ENCODE results near the gene MAN1A1. TPM values are rescaled to one million over a fixed set of nuclear protein-coding genes. Genes with fewer than 3 reads are reported as not detected.

MAN1A1 gene
- total RNA-seq, 1 donor from 2014 or later, result 75.5 TPM

DNA sequence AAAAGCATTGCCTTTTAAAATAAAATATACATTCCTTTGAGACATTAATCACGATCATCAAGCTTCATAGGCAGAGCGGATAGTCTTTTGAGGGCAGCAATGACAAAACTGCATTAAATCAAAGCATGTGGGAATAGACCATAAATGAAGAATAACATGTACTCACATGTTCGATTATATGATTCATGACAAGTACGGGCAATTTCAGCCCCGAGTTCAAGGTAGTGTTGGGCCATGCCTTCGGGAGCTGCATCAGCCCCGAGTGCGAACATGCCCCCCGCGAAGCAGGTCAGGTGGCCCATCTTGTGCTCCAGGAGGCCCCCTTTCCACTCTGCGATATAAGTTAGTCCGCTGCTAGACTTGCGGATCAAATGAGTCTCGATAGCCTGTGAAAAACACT lies 160.1 kb downstream of the MAN1A1 start:
- H3K27me3 ChIP-seq, result no peaks in the 10 kb centered on the region
- no peak for DNase-seq (ENCODE audit: low spot score in 2 of 2)
- intact Hi-C loops (cut with DNase I), result no loop called here
- H3K4me3 ChIP-seq, result no peak overlapping the region
- no peaks in the 10 kb centered on the region for H3K4me1 ChIP-seq
- peaks cover 18 to 37% of the 10 kb centered on the region in 2 donors for H3K36me3 ChIP-seq
- TF ChIP-seq, protein P1, sequence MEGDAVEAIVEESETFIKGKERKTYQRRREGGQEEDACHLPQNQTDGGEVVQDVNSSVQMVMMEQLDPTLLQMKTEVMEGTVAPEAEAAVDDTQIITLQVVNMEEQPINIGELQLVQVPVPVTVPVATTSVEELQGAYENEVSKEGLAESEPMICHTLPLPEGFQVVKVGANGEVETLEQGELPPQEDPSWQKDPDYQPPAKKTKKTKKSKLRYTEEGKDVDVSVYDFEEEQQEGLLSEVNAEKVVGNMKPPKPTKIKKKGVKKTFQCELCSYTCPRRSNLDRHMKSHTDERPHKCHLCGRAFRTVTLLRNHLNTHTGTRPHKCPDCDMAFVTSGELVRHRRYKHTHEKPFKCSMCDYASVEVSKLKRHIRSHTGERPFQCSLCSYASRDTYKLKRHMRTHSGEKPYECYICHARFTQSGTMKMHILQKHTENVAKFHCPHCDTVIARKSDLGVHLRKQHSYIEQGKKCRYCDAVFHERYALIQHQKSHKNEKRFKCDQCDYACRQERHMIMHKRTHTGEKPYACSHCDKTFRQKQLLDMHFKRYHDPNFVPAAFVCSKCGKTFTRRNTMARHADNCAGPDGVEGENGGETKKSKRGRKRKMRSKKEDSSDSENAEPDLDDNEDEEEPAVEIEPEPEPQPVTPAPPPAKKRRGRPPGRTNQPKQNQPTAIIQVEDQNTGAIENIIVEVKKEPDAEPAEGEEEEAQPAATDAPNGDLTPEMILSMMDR (IDR thresholded peaks at IDR 0.05), result no peak
- no peak overlapping the region for H3K27ac ChIP-seq
- no peaks in the 10 kb centered on the region for H3K9me3 ChIP-seq

DNA sequence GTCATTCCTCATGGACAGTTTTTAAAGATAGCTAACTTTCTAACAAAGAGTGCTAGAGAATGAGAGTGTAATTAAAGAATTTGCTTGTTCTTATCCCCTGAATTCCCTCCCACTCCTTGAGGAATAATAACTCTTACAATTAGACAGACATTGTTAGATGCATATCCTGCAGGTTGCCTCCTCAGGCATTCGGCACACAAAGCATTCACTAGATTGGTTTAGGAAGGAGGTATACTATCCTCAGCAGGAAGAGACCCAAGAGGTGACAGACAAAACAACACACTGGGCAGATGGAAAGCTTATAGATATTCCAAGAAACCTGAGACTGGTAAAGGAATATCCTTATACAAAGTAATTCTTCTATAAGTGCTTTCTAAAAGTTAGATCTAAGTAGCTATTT lies 162.0 kb downstream of the MAN1A1 start:
- Histone ChIP-seq H3K9me3 (no peaks in the 10 kb centered on the region), H3K27me3 (no peaks in the 10 kb centered on the region), H3K27ac (no peak overlapping the region), H3K36me3 (peaks cover 14 to 28% of the 10 kb centered on the region in 2 donors), H3K4me3 (no peak overlapping the region), H3K4me1 (peaks cover 0 to 4% of the 10 kb centered on the region in 2 donors)
- TF ChIP-seq, protein P1 (IDR thresholded peaks at IDR 0.05), result no peak
- intact Hi-C loops (cut with DNase I), result no loop called here
- no peak for DNase-seq (ENCODE audit: low spot score in 2 of 2)

DNA sequence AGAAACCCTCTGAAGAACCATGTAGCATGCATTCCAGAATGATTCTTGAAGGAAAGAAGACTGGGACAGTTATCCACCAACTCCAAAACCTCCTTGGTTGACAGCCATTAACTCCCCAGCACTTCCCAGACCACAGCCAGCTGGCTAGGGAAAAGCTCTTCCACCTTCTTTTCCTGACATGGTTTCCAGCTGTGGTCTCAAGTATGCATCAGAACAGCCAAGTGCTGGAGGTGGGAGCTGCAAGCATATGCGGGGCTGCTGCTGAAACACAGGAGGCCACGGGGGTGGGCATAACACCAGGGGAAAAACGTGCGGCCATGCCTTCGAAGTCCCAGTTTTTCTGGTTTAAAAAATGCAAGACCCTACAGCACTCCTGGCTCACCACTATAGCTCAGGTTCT lies 163.1 kb downstream of the MAN1A1 start:
- no peaks in the 10 kb centered on the region for H3K27me3 ChIP-seq
- peaks cover 0 to 4% of the 10 kb centered on the region in 2 donors for H3K4me1 ChIP-seq
- no peaks in the 10 kb centered on the region for H3K9me3 ChIP-seq
- peaks cover 14 to 28% of the 10 kb centered on the region in 2 donors for H3K36me3 ChIP-seq
- no peak overlapping the region for H3K27ac ChIP-seq
- DNase-seq (ENCODE audit: low spot score in 2 of 2), result no peak
- intact Hi-C loops (cut with DNase I), result no loop called here
- no peak overlapping the region for H3K4me3 ChIP-seq
- TF ChIP-seq, protein P1 (IDR thresholded peaks at IDR 0.05), result no peak

DNA sequence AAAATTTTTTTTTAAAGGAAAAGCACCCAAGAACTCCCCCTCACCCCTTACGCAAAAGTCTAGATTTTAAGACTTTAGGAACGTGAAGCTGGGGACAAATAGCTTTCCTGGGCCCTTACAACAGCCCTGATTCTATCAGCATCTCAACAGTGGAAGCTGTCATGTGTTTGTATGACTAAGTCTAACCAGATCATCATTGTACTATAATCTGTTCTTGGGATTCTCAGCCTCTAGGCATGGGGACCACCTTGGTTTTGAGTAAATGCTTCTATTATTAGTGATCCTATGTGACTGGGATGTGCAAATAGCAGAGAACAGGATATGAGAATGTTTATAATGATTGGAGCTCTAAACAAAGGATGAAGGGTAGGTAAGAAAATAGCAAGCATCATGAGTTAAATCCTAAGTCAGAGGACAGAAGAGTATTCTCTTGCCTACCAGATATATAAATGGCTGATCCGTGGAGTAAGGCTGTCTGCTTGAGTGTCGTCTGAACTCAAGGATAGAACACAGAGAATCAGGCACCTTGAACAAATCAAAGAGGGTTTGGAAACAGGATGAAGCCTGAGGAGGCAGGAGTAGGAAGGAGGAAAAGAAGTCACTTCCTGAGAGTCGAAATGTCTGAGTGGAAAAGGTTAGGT lies 165.4 kb downstream of the MAN1A1 start:
- Histone ChIP-seq H3K4me3 (no peak overlapping the region), H3K4me1 (peaks cover 0 to 4% of the 10 kb centered on the region in 2 donors), H3K9me3 (no peaks in the 10 kb centered on the region), H3K27me3 (no peaks in the 10 kb centered on the region), H3K27ac (no peak overlapping the region), H3K36me3 (peaks cover 13 to 25% of the 10 kb centered on the region in 2 donors)
- intact Hi-C loops (cut with DNase I), result no loop called here
- TF ChIP-seq, protein P1 (IDR thresholded peaks at IDR 0.05), result no peak
- no peak for DNase-seq (ENCODE audit: low spot score in 2 of 2)

DNA sequence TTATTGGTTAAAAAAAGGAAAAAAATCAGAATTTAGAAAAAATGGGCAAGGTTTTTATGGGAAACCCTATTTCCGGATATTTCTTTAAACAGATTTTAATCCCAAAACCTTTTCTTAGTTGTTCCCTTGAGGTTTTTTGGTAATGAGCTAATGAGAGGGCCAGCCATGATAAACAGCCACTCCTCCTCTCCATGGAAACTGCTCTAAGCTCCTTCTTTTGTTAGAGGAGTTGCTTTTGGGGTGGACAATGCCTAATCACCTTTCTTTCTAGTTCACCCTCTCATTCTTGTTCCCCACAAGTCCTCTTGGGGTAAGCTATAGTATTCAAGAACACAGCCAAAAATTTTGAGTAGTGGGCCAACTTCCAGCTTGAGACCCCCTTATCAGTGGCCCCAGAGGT lies 166.1 kb downstream of the MAN1A1 start:
- Histone ChIP-seq H3K27ac (no peak overlapping the region), H3K4me3 (no peak overlapping the region), H3K36me3 (peaks cover 13 to 23% of the 10 kb centered on the region in 2 donors), H3K4me1 (peaks cover 0 to 4% of the 10 kb centered on the region in 2 donors), H3K9me3 (no peaks in the 10 kb centered on the region), H3K27me3 (no peaks in the 10 kb centered on the region)
- intact Hi-C loops (cut with DNase I), result no loop called here
- DNase-seq (ENCODE audit: low spot score in 2 of 2), result no peak
- TF ChIP-seq, protein P1 (IDR thresholded peaks at IDR 0.05), result no peak
